M059J (cell line): ENCODE results near the gene LPCAT2. TPM values are rescaled to one million over a fixed set of nuclear protein-coding genes. Genes with fewer than 3 reads are reported as not detected.

Experiments
- DNase-seq: peaks from one replicate; pipeline ENCODE4 v3.0.0-alpha.2; 2012; ENCODE audit warnings: low read depth
- total RNA-seq: library from RNA; depleted of rRNA; stranded (reverse); fragments of >200 nt; shearing (Covaris generic); gene quantifications from 2 replicates; pipeline ENCODE4 v1.2.3, GENCODE V29; 2014; rRNA removed

The LPCAT2 gene
- 29.1 and 32.2 TPM in 2 replicates for total RNA-seq

- DNase-seq: peak; percentile 87
Measured at GRCh38 chr16:55508941-55509931, at the start of gene LPCAT2. LPCAT2 (plus strand) TSS chr16:55509072; CDS start chr16:55509182, 110 bp downstream.

- no peak for DNase-seq
Measured at GRCh38 chr16:55462241-55462640, 46.6 kb upstream of the LPCAT2 start.

DNA sequence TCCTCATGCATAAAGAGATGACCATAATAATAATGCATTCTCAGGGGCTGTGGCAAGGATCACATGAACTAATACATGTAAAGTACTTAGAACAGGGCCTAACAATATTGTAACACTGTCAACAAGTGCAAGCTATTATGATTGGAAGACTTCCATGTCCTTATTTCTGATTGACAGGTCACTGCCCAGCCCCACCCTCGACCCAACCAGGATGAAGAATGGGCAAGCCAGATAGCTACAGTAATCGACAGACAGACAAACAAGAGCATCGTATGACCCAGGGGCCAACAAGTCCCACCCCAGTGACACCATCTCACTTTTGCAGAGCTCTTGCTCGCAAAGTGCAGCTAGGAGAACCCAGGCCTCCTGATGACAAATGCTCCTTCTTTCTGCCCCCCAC is 44.5 kb upstream of the LPCAT2 start:
- no peak for DNase-seq

DNA sequence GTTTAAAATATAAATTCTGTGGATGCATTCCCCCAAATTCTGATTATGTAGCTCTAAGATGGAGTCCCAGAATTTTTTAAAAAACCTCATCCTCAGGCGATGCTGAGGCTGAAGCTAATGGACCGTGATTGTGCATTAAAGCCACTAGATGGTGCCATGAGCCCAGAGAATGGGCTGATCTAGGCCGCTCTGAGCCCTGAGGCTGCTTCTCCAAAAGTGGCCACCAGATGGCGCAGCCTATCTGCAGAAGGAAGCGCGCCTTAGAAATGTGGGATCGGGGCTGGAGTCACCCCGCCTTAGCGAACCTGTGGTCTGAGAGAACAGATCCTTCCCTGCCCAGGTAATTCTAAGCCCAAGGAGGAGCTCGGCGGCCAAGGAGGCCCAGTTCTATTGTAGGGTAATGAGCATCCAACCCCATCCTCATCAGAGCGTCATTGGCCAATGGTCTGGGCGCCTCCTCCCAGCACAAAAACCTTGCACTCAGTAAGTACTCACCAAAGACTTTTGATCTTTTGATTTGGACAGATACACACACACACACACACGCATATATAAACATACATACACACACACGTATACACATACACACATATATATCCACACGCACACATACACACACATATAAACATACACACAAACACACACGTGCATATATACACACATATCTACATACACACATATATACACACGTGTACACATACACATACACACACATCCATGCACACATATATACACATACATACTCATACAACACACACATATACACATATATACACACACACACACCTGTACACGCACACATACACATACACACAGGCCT is 43.6 kb upstream of the LPCAT2 start:
- DNase-seq: peak; percentile 77

GRCh38 chr16:55466209-55466608 is 42.7 kb upstream of the LPCAT2 start:
- no peak for DNase-seq

DNA sequence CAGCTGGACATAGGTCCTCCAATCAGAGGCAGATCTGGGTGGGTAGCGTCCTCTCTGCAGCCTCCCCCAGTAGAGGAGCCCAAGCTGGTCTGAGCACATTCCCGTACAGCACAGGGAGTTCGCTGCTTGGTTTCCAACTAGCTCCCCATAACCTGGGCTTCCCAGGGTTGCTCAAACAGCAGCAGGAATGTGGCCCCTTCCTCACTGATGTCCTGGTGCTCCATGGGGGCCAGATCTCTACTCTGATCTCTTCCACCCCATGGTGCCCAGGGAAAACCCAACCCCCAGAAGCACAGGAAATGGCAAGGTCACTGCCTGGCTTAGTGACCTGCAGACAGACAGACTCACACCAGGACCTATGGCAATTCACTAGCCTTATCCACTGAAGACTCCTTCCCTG is 41.0 kb upstream of the LPCAT2 start:
- no peak for DNase-seq

GRCh38 chr16:55468352-55468990 is 40.4 kb upstream of the LPCAT2 start:
- DNase-seq: no peak

GRCh38 chr16:55469821-55470532 is 38.9 kb upstream of the LPCAT2 start:
- DNase-seq: no peak

GRCh38 chr16:55470533-55471371 is 38.1 kb upstream of the LPCAT2 start:
- peak; percentile 97 for DNase-seq

DNA sequence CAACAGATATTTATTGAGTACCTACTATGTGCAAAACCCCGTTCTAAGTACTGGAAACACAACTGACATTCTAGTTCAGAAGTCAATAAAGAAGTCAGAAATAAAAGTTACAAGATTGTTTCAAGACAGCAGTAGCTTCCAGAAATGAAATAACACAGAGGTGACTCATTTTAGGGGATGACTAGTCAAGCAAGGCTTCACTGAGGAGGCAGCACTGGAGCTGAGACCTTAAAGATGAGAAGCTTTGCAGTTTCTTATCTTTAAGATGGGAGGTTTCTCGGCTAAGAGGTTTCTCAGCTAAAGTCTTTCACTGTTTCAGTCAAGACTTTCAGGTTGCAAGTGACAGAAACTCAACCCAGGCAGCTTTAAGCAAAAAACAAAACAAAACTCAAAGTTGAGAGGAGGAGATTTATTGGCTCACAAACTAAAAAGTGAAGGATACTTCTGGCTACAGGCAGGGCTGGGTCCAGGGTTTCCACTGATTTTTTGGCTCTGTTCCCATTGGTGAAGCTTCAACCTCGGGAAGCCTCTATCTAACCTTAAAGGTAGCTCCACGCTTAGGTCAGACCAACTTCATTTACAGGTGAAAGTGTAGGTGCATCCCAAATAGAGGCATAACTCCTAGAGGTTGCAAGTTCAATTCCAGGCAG is 37.3 kb upstream of the LPCAT2 start:
- peak; percentile 95 for DNase-seq

GRCh38 chr16:55473587-55473986 is 35.3 kb upstream of the LPCAT2 start:
- DNase-seq: no peak

- no peak for DNase-seq
Measured at GRCh38 chr16:55474821-55475220, 34.1 kb upstream of the LPCAT2 start.

DNA sequence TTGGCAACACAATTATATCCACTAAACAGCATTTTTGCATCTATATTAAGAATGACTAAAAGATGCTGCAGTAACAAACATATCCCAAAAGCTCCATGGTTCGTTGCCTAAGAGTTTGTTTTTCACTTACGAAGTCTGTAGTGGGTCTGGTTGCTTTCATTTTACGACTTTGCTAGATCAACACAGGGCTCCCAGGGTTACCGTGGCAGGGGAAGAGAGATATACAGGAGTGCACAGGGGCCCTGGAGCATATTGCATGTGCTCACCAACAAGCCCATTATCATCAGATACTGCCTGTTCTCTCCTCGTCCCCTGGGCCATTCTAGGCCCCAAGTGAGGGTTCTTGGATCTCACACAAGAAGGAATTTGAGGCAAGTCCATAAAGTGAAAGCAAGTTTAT is 33.0 kb upstream of the LPCAT2 start:
- DNase-seq: peak; percentile 24

GRCh38 chr16:55476625-55477533 is 32.0 kb upstream of the LPCAT2 start:
- peak; percentile 73 for DNase-seq

DNA sequence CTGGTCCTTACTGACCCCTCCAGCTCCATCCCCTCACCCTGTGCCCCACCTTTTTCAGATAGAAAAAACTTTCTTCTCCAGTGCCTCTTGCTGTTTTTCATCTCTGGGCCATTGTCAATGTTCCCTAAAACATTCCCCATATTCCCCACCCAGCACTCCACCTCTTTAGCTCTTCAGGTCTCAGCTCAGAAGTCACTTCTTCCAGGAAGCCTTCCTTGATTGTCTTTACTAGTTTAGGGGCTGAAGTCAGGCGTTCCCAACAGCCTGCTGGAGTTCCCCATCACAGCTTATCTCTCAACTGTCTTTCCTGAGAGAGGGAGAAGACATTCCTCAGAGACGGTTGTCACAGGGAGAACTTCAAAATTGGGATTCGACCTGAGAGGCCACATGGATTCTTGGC is 31.1 kb upstream of the LPCAT2 start:
- DNase-seq: no peak

DNA sequence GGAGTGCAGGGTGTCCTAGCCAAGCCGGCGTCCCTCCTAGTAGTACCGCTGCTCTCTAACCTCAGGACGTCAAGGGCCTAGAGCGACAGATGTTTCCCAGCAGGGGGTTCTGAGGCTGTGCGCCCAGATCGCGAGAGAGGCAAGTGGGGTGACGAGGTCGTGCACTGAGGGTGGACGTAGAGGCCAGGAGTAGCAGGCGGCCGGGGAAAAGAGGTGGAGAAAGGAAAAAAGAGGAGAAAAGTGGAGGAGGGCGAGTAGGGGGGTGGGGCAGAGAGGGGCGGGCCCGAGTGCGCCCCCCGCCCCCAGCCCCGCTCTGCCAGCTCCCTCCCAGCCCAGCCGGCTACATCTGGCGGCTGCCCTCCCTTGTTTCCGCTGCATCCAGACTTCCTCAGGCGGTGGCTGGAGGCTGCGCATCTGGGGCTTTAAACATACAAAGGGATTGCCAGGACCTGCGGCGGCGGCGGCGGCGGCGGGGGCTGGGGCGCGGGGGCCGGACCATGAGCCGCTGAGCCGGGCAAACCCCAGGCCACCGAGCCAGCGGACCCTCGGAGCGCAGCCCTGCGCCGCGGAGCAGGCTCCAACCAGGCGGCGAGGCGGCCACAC is 29.9 kb upstream of the LPCAT2 start, which contains the start of gene MMP2:
MMP2 (plus strand) TSS at position 372 of the 603 bp plus-strand sequence. CDS start 282 bp downstream, outside the sequence.
- peak; percentile 64 for DNase-seq

- no peak for DNase-seq
Measured at GRCh38 chr16:55479430-55480140, 29.3 kb upstream of the LPCAT2 start.
